SU-DHL-6 (cell line): Measurements from ENCODE around the gene HK3.

Source experiments
- H2AFZ ChIP-seq: fragments of 200-600 bp; sonication (generic); 2 replicates; pipeline ENCODE4 v1.6.1; 2014; ENCODE audit warnings: low read depth, mild to moderate bottlenecking, moderate library complexity, mixed read lengths, antibody characterized with exemption, low read length; ENCODE audit not compliant: severe bottlenecking
- H3F3A ChIP-seq: fragments of 200-600 bp; shearing (Covaris generic); 2 replicates; pipeline ENCODE4 v1.6.0; 2016; ENCODE audit warnings: antibody characterized with exemption, mild to moderate bottlenecking; ENCODE audit not compliant: insufficient read depth
- H3K27ac ChIP-seq: fragments of 200-600 bp; sonication (generic); 2 replicates; pipeline ENCODE4 v1.5.1; 2016; ENCODE audit warnings: low read depth, mild to moderate bottlenecking, low read length, moderate library complexity, mixed read lengths
- H3K27me3 ChIP-seq: fragments of 200-600 bp; sonication (generic), shearing (Covaris generic); 2 replicates; pipeline ENCODE4 v1.6.0; 2014; ENCODE audit warnings: mild to moderate bottlenecking, low read length
- H3K36me3 ChIP-seq: fragments of 200-600 bp; sonication (generic); 2 replicates; pipeline ENCODE4 v1.6.1; 2014; ENCODE audit warnings: mild to moderate bottlenecking, low read length, mixed read lengths
- H3K4me2 ChIP-seq: fragments of 300-600, 200-600 bp; shearing (Covaris generic), sonication (generic); 2 replicates; pipeline ENCODE4 v1.6.0; 2014; ENCODE audit warnings: low read length, low read depth, mild to moderate bottlenecking; ENCODE audit not compliant: poor library complexity, severe bottlenecking
- H3K4me3 ChIP-seq: fragments of 200-600 bp; sonication (generic); 2 replicates; pipeline ENCODE4 v1.5.1; 2014; ENCODE audit warnings: antibody characterized with exemption, low read length, mild to moderate bottlenecking, mixed read lengths; ENCODE audit not compliant: insufficient read depth, poor library complexity, severe bottlenecking
- H3K79me2 ChIP-seq: fragments of 200-600 bp; sonication (generic); 2 replicates; pipeline ENCODE4 v1.6.1; 2014; ENCODE audit warnings: mild to moderate bottlenecking, low read length, moderate library complexity; ENCODE audit not compliant: insufficient read depth
- H3K9ac ChIP-seq: fragments of 200-600 bp; sonication (generic); 2 replicates; pipeline ENCODE4 v1.7.0; 2014; ENCODE audit warnings: mild to moderate bottlenecking, low read length
- H3K9me2 ChIP-seq: fragments of 200-600 bp; sonication (generic); replicated peaks from 2 replicates; pipeline ENCODE4 v1.6.1; 2014; ENCODE audit warnings: low read length; ENCODE audit not compliant: insufficient read depth
- H3K9me3 ChIP-seq: fragments of 200-600 bp; sonication (generic); 2 replicates; pipeline ENCODE4 v1.6.1; 2014; ENCODE audit warnings: low read length, mixed read lengths; ENCODE audit not compliant: insufficient read depth
- H4K20me1 ChIP-seq: fragments of 200-600 bp; sonication (generic); 2 replicates; pipeline ENCODE4 v1.6.1; 2014; ENCODE audit warnings: low read depth, mild to moderate bottlenecking, antibody characterized with exemption, low read length, moderate library complexity, mixed read lengths
- CTCF ChIP-seq: fragments of 200-600 bp; sonication (generic); IDR thresholded peaks from one replicate; pipeline ENCODE4 v1.5.1; 2017; ENCODE audit warnings: antibody characterized with exemption, mild to moderate bottlenecking, low read length, moderate library complexity; ENCODE audit not compliant: insufficient read depth, poor library complexity, severe bottlenecking
- EZH2phosphoT487 ChIP-seq: fragments of 200-600 bp; sonication (generic), shearing (Covaris generic); conservative IDR thresholded peaks from 2 replicates; pipeline ENCODE4 v1.6.1; 2018; ENCODE audit warnings: mild to moderate bottlenecking, antibody characterized with exemption, low read length, moderate library complexity, mixed read lengths

The HK3 gene

GRCh38 chr5:176845392-176845713, 53.8 kb downstream of the HK3 start:
- no peaks in the 10 kb centered on the region for H3K9me3 ChIP-seq
- no peak overlapping the region for H3K4me3 ChIP-seq
- no peaks in the 10 kb centered on the region for H3K36me3 ChIP-seq
- no peak overlapping the region for H3K9ac ChIP-seq
- no peak overlapping the region for H2AFZ ChIP-seq
- no peak overlapping the region for H3K4me2 ChIP-seq
- H3K9me2 ChIP-seq, result no peaks in the 10 kb centered on the region
- TF ChIP-seq CTCF (no peak), EZH2phosphoT487 (no peak)
- H3F3A ChIP-seq, result no peaks in the 10 kb centered on the region
- H4K20me1 ChIP-seq, result no peaks in the 10 kb centered on the region
- H3K79me2 ChIP-seq, result no peaks in the 10 kb centered on the region
- no peaks in the 10 kb centered on the region for H3K27me3 ChIP-seq
- H3K27ac ChIP-seq, result no peak overlapping the region

GRCh38 chr5:176844706-176845391, 54.3 kb downstream of the HK3 start:
- Histone ChIP-seq H3K9me2 (no peaks in the 10 kb centered on the region), H2AFZ (no peak overlapping the region), H3K4me2 (no peak overlapping the region), H4K20me1 (no peaks in the 10 kb centered on the region), H3K36me3 (no peaks in the 10 kb centered on the region), H3F3A (no peaks in the 10 kb centered on the region), H3K79me2 (no peaks in the 10 kb centered on the region), H3K9me3 (no peaks in the 10 kb centered on the region), H3K9ac (no peak overlapping the region), H3K4me3 (no peak overlapping the region), H3K27ac (no peak overlapping the region), H3K27me3 (no peaks in the 10 kb centered on the region)
- TF ChIP-seq EZH2phosphoT487 (no peak), CTCF (no peak)

- Histone ChIP-seq H3K9me2 (no peaks in the 10 kb centered on the region), H3K79me2 (no peaks in the 10 kb centered on the region), H3K4me3 (no peak overlapping the region), H3K9me3 (no peaks in the 10 kb centered on the region), H4K20me1 (no peaks in the 10 kb centered on the region), H3K4me2 (no peak overlapping the region), H2AFZ (no peak overlapping the region), H3F3A (no peaks in the 10 kb centered on the region), H3K27me3 (no peaks in the 10 kb centered on the region), H3K9ac (no peak overlapping the region), H3K36me3 (no peaks in the 10 kb centered on the region), H3K27ac (no peak overlapping the region)
- no peak for TF ChIP-seq CTCF
Observed at GRCh38 chr5:176844281-176844680, 54.9 kb downstream of the HK3 start.

- H3K27ac ChIP-seq, result no peak overlapping the region
- TF ChIP-seq CTCF (no peak), EZH2phosphoT487 (no peak)
Observed at GRCh38 chr5:176843673-176844072, 55.5 kb downstream of the HK3 start.

More at GRCh38 chr5:176843673-176844072, 55.5 kb downstream of the HK3 start:
- H3K9me3 ChIP-seq, result no peaks in the 10 kb centered on the region
- H3K4me3 ChIP-seq, result no peak overlapping the region
- no peak overlapping the region for H3K4me2 ChIP-seq
- H3K9me2 ChIP-seq, result no peaks in the 10 kb centered on the region
- no peaks in the 10 kb centered on the region for H3K36me3 ChIP-seq
- H2AFZ ChIP-seq, result no peak overlapping the region
- H4K20me1 ChIP-seq, result no peaks in the 10 kb centered on the region
- no peak overlapping the region for H3K9ac ChIP-seq
- no peaks in the 10 kb centered on the region for H3K27me3 ChIP-seq
- H3K79me2 ChIP-seq, result no peaks in the 10 kb centered on the region
- H3F3A ChIP-seq, result no peaks in the 10 kb centered on the region
